ENCODE data around the gene MACF1. TPM values are rescaled to one million over a fixed set of nuclear protein-coding genes. Genes with fewer than 3 reads are reported as not detected.

The MACF1 gene
- total and polyA plus RNA-seq, 2 of the 13 experiments (the other 11 are each of a cell fraction or from before 2014, with no cell fraction given), result 36.7 to 65.4 TPM

DNA sequence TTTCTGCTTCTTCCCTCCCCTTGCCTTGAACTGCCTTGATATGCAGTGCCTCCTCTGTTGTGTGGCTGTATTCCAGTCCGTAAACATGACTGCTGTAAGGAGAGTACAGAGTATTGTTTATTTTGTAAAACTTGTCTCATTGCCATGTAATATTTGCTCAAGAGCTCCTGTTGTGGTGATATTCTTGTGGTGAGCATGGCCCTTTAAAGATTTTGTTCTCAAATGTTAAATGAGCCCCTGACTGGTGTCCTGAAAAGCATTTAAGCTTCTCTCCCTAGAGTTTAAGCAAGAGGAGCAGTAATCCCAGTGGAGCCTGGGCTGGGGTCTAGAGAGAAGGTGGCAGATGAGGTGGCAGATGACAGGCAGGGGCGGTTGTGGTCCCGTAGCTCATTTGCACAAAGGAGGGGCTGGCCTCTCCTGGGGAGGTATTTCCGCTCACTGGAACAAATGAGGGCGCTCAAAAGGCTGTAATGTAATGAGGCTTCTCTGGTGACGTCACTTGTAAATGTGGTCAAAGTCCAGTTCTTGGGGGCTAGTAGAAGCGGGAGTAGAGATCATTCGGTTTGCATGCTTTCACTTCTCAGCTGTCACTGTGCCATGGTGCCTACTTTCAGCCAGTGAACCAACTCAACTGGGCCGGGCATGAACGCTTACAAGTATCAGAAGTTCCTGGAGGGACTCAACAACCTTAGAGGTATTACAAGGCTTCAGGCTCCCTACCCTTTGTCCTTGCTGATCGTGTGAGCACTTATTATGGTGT, 46.0 kb upstream of the MACF1 start (continued):
- TF ChIP-seq SALL1 (CRISPR knock-in tag; IDR thresholded peaks at IDR 0.05), result peak; percentile 65; the same call in 1 of the 2 replicates
- TF ChIP-seq ZNF709 (CRISPR knock-in tag; IDR thresholded peaks at IDR 0.05), result peak; percentile 72; the same call in 1 of the 2 replicates
- 0 out of 2 replicates have a peak, but pooled peaks have one; percentile 24 for TF ChIP-seq SMC3 (IDR thresholded peaks at IDR 0.05; ENCODE audit: low read length)
- TF ChIP-seq ZNF570 (CRISPR knock-in tag; IDR thresholded peaks at IDR 0.05; ENCODE audit: borderline replicate concordance), result no peak
- TF ChIP-seq FIP1L1 (IDR thresholded peaks at IDR 0.05; ENCODE audit: borderline replicate concordance, insufficient read depth, low read depth, low read length), result no peak
- peak; percentile 77 for TF ChIP-seq POLR2AphosphoS5 (IDR thresholded peaks at IDR 0.05; ENCODE audit: low read depth, low read length)
- TF ChIP-seq MZF1 (CRISPR knock-in tag; IDR thresholded peaks at IDR 0.05; ENCODE audit: borderline replicate concordance), result no peak
- peak; percentile 31; the same call in 1 of the 2 replicates for TF ChIP-seq ZMYM2 (CRISPR knock-in tag; IDR thresholded peaks at IDR 0.05)
- peak; percentile 64; the same call in 1 of the 2 replicates for TF ChIP-seq ZNF788 (CRISPR knock-in tag; IDR thresholded peaks at IDR 0.05; ENCODE audit: borderline replicate concordance)
- no peak for TF ChIP-seq DR1 (CRISPR knock-in tag; IDR thresholded peaks at IDR 0.05)
- TF ChIP-seq FOXA1 (IDR thresholded peaks at IDR 0.05), result peak; percentile 71
- peak; percentile 85 for TF ChIP-seq FOXA1 (CRISPR knock-in tag; IDR thresholded peaks at IDR 0.05)
- TF ChIP-seq TEAD2 (CRISPR knock-in tag; IDR thresholded peaks at IDR 0.05), result no peak
- TF ChIP-seq CEBPG (CRISPR knock-in tag; IDR thresholded peaks at IDR 0.05), result peak; percentile 29; the same call in 1 of the 2 replicates
- 0 out of 2 replicates have a peak, but pooled peaks have one; percentile 68 for TF ChIP-seq AKAP8 (CRISPR knock-in tag; IDR thresholded peaks at IDR 0.05)
- TF ChIP-seq SNAPC2 (CRISPR knock-in tag; IDR thresholded peaks at IDR 0.05), result peak; percentile 37; the same call in 1 of the 2 replicates
- TF ChIP-seq CCAR2 (optimal IDR thresholded peaks at IDR 0.05; ENCODE audit: low read depth, low read length), result no peak
- no peak for TF ChIP-seq ZNF256 (CRISPR knock-in tag; conservative IDR thresholded peaks at IDR 0.05)
- no peak for TF ChIP-seq IRX3 (CRISPR knock-in tag; IDR thresholded peaks at IDR 0.05; ENCODE audit: borderline replicate concordance, low read depth)
- TF ChIP-seq, protein P1, sequence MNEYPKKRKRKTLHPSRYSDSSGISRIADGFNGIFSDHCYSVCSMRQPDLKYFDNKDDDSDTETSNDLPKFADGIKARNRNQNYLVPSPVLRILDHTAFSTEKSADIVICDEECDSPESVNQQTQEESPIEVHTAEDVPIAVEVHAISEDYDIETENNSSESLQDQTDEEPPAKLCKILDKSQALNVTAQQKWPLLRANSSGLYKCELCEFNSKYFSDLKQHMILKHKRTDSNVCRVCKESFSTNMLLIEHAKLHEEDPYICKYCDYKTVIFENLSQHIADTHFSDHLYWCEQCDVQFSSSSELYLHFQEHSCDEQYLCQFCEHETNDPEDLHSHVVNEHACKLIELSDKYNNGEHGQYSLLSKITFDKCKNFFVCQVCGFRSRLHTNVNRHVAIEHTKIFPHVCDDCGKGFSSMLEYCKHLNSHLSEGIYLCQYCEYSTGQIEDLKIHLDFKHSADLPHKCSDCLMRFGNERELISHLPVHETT (CRISPR knock-in tag; conservative IDR thresholded peaks at IDR 0.05), result no peak
- peak; percentile 65; the same call in 1 of the 2 replicates for TF ChIP-seq FOXJ3 (CRISPR knock-in tag; IDR thresholded peaks at IDR 0.05; ENCODE audit: borderline replicate concordance)
- peak; percentile 40; the same call in 1 of the 2 replicates for TF ChIP-seq MYC (CRISPR knock-in tag; IDR thresholded peaks at IDR 0.05; ENCODE audit: borderline replicate concordance)
- TF ChIP-seq, protein P2, sequence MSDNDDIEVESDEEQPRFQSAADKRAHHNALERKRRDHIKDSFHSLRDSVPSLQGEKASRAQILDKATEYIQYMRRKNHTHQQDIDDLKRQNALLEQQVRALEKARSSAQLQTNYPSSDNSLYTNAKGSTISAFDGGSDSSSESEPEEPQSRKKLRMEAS (IDR thresholded peaks at IDR 0.05), result peak; percentile 61
- TF ChIP-seq SMAD3 (CRISPR knock-in tag; IDR thresholded peaks at IDR 0.05), result peak; percentile 73; the same call in 1 of the 2 replicates
- TF ChIP-seq, protein P3, sequence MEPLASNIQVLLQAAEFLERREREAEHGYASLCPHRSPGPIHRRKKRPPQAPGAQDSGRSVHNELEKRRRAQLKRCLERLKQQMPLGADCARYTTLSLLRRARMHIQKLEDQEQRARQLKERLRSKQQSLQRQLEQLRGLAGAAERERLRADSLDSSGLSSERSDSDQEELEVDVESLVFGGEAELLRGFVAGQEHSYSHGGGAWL (CRISPR knock-in tag; IDR thresholded peaks at IDR 0.05), result no peak

Measured in HepG2 (cell line).